HCT116 (cell line): Measurements from ENCODE around the gene ZMYM5. TPM values are rescaled to one million over a fixed set of nuclear protein-coding genes. Genes with fewer than 3 reads are reported as not detected.

ENCODE experiments used
- ATAC-seq: fragments of 200-7000 bp; cut with Tn5 transposase; 2 replicates; pipeline ENCODE4 v1.9.1; 2020; ENCODE audit warnings: mild to moderate bottlenecking, moderate library complexity
- BruUV-seq: library from RNA; stranded (reverse); fragments of 400-500 nt; replicated peaks from 2 replicates; lab custom pipeline; 2021; lab: Mats Ljungman, UMichigan
- CTCF ChIA-PET: fragments of 300-600 bp; sonication (Branson Sonifier 250); formaldehyde crosslinking; loops from one replicate; lab custom pipeline; 2021; ENCODE audit warnings: antibody characterized with exemption; lab: Charles Lee
- POLR2A ChIA-PET: fragments of 300-600, 350-600 bp; sonication (Branson Sonifier 250); formaldehyde crosslinking; loops from one replicate; lab custom pipeline; 2021; ENCODE audit warnings: antibody characterized with exemption; lab: Charles Lee
- RAD21 ChIA-PET, 2 experiments: fragments of 300-600 bp; sonication (Branson Sonifier 250); formaldehyde crosslinking; loops; one replicate each; lab custom pipeline; 2023; ENCODE audit warnings: low total read pairs in 2 of 2; ENCODE audit not compliant: uncharacterized antibody in 2 of 2, unreplicated experiment in 2 of 2, low non-redundant PET in 1 of 2; lab: Charles Lee
- DNase-seq: peaks from one replicate; pipeline ENCODE4 v3.0.0-alpha.2; 2010; ENCODE audit warnings: low read depth, low spot score
- H2AFZ ChIP-seq: fragments of 200-600 bp; shearing (Covaris generic), sonication (generic); 2 replicates; pipeline ENCODE4 v1.6.1; 2017; ENCODE audit warnings: low read depth, mixed run types, mixed read lengths, antibody characterized with exemption, low read length; ENCODE audit not compliant: poor library complexity, severe bottlenecking
- H3K27ac ChIP-seq: 2 replicates; pipeline ENCODE4 v1.5.1; 2012; ENCODE audit warnings: low read depth, low read length
- H3K27me3 ChIP-seq: fragments of 200-600 bp; sonication (generic); 2 replicates; pipeline ENCODE4 v1.6.1; 2016; ENCODE audit warnings: mixed run types, low read length, mixed read lengths; ENCODE audit not compliant: insufficient read depth
- H3K36me3 ChIP-seq, 2 experiments: fragments of 200-500 bp in 1 of 2; fragments of 200-600 bp in 1 of 2; sonication (Bioruptor generic) in 1 of 2; sonication (generic) in 1 of 2; 2 replicates each; pipeline versions ENCODE4 v1.5.1 to v1.6.1; 2014 to 2016; ENCODE audit warnings: low read length in 2 of 2, inconsistent platforms in 1 of 2, mixed read lengths in 1 of 2, mixed run types in 1 of 2; ENCODE audit not compliant: insufficient read depth in 2 of 2, control insufficient read depth in 1 of 2
- H3K4me1 ChIP-seq, 2 experiments: fragments of 200-600 bp in 1 of 2; sonication (generic) in 1 of 2; 2 replicates each; pipeline versions ENCODE4 v1.5.1 to v1.6.1; 2012 to 2017; ENCODE audit warnings: low read length in 2 of 2, inconsistent platforms in 1 of 2, mild to moderate bottlenecking in 1 of 2, mixed read lengths in 1 of 2, mixed run types in 1 of 2, moderate library complexity in 1 of 2; ENCODE audit not compliant: insufficient read depth in 2 of 2, control insufficient read depth in 1 of 2
- H3K4me2 ChIP-seq: fragments of 200-600 bp; sonication (generic); 2 replicates; pipeline ENCODE4 v1.6.1; 2017; ENCODE audit warnings: mixed run types, low read length, mixed read lengths
- H3K4me3 ChIP-seq, 2 experiments: fragments of 200-600 bp in 1 of 2; sonication (generic) in 1 of 2; replicated peaks in 1 of 2; 2 replicates each; pipeline ENCODE4 v1.5.1; 2011 to 2016; ENCODE audit warnings: low read length in 2 of 2, control low read depth in 1 of 2, low read depth in 1 of 2, mild to moderate bottlenecking in 1 of 2, mixed read lengths in 1 of 2, mixed run types in 1 of 2
- H3K79me2 ChIP-seq: fragments of 200-600 bp; sonication (generic); 2 replicates; pipeline ENCODE4 v1.6.1; 2017; ENCODE audit warnings: mild to moderate bottlenecking, mixed run types, low read length, moderate library complexity, mixed read lengths; ENCODE audit not compliant: insufficient read depth
- H3K9ac ChIP-seq: fragments of 200-600 bp; sonication (generic); 2 replicates; pipeline ENCODE4 v1.6.1; 2016; ENCODE audit warnings: low read length, mixed read lengths
- H3K9me2 ChIP-seq: fragments of 200-600 bp; sonication (generic), shearing (Covaris generic); 2 replicates; pipeline ENCODE4 v1.6.1; 2017; ENCODE audit warnings: mixed run types, mild to moderate bottlenecking, moderate library complexity; ENCODE audit not compliant: insufficient read depth
- H3K9me3 ChIP-seq, 2 experiments: fragments of 200-500 bp in 1 of 2; fragments of 200-600 bp in 1 of 2; sonication (Bioruptor generic) in 1 of 2; sonication (generic) in 1 of 2; 2 replicates each; pipeline ENCODE4 v1.6.1; 2014 to 2017; ENCODE audit warnings: low read length in 2 of 2, mixed read lengths in 2 of 2, inconsistent platforms in 1 of 2, low read depth in 1 of 2, mild to moderate bottlenecking in 1 of 2, mixed run types in 1 of 2, moderate library complexity in 1 of 2; ENCODE audit not compliant: control insufficient read depth in 1 of 2, insufficient read depth in 1 of 2
- H4K20me1 ChIP-seq: fragments of 200-600 bp; sonication (generic), shearing (Covaris generic); 2 replicates; pipeline ENCODE4 v1.6.1; 2017; ENCODE audit warnings: mixed run types, mild to moderate bottlenecking, moderate library complexity; ENCODE audit not compliant: insufficient read depth
- ATF3 ChIP-seq: IDR thresholded peaks from 2 replicates; pipeline ENCODE4 v1.6.1; 2012
- CBX3 ChIP-seq: IDR thresholded peaks from 2 replicates; pipeline ENCODE4 v1.6.1; 2012; ENCODE audit warnings: low read depth
- EGR1 ChIP-seq: IDR thresholded peaks from 2 replicates; pipeline ENCODE4 v1.6.1; 2012; ENCODE audit warnings: low read depth
- ELF1 ChIP-seq: IDR thresholded peaks from 2 replicates; pipeline ENCODE4 v1.6.1; 2012; ENCODE audit warnings: low read depth, borderline replicate concordance
- EZH2phosphoT487 ChIP-seq: fragments of 200-600 bp; IDR thresholded peaks from 2 replicates; pipeline ENCODE4 v1.6.1; 2018; ENCODE audit warnings: antibody characterized with exemption, borderline replicate concordance
- JUND ChIP-seq: IDR thresholded peaks from 2 replicates; pipeline ENCODE4 v1.6.1; 2012
- MAX ChIP-seq: IDR thresholded peaks from 2 replicates; pipeline ENCODE4 v1.6.1; 2012
- POLR2A ChIP-seq: IDR thresholded peaks from 2 replicates; pipeline ENCODE4 v1.7.0; 2011; ENCODE audit warnings: borderline replicate concordance; ENCODE audit not compliant: insufficient read depth, insufficient read length; ENCODE audit errors: extremely low read depth
- RAD21 ChIP-seq: IDR thresholded peaks from 2 replicates; pipeline ENCODE4 v1.6.1; 2012; ENCODE audit warnings: low read depth, mild to moderate bottlenecking
- SIN3A ChIP-seq: IDR thresholded peaks from 2 replicates; pipeline ENCODE4 v1.6.1; 2012; ENCODE audit warnings: low read depth
- SRF ChIP-seq: IDR thresholded peaks from 2 replicates; pipeline ENCODE4 v1.6.1; 2012; ENCODE audit warnings: low read depth
- TCF7L2 ChIP-seq: IDR thresholded peaks from 2 replicates; pipeline ENCODE4 v1.7.0; 2011; ENCODE audit warnings: borderline replicate concordance, inconsistent platforms; ENCODE audit not compliant: insufficient read depth, insufficient read length; ENCODE audit errors: extremely low read depth
- ZFX ChIP-seq: fragments of 450-650 bp; IDR thresholded peaks from 2 replicates; pipeline ENCODE4 v1.6.1; 2017
- ZNF274 ChIP-seq: fragments of 200-500 bp; sonication (Bioruptor generic); IDR thresholded peaks from 2 replicates; pipeline ENCODE4 v1.6.1; 2014; ENCODE audit warnings: mild to moderate bottlenecking, low read depth, low read length, inconsistent platforms
- intact Hi-C: fragments of 100-400 bp; cut with micrococcal nuclease; formaldehyde crosslinking; loops from 2 replicates; pipeline ENCODE4 v1.10.0; 2022
- total RNA-seq: library from RNA; stranded (reverse); gene quantifications from one replicate; pipeline ENCODE4 v1.2.1, GENCODE V29; 2021; ENCODE audit not compliant: unreplicated experiment
- TF ChIP-seq, protein P1 (sequence below), 3 experiments: fragments of 200-600 bp in 1 of 3; sonication (generic) in 1 of 3; IDR thresholded peaks in 2 of 3; conservative IDR thresholded peaks in 1 of 3; 2 replicates each; pipeline ENCODE4 v1.5.1; 2012 to 2017; ENCODE audit warnings: low read depth in 2 of 3, low read length in 2 of 3, antibody characterized with exemption in 1 of 3, borderline replicate concordance in 1 of 3, control low read depth in 1 of 3, mild to moderate bottlenecking in 1 of 3, mixed read lengths in 1 of 3, mixed run types in 1 of 3, moderate library complexity in 1 of 3; ENCODE audit not compliant: insufficient read depth in 1 of 3
- TF ChIP-seq, protein P2 (sequence below): IDR thresholded peaks from 2 replicates; pipeline ENCODE4 v1.6.1; 2012; ENCODE audit warnings: low read depth

The ZMYM5 gene
- total RNA-seq, 1 experiment from 2014 or later: 9.6 TPM

DNA sequence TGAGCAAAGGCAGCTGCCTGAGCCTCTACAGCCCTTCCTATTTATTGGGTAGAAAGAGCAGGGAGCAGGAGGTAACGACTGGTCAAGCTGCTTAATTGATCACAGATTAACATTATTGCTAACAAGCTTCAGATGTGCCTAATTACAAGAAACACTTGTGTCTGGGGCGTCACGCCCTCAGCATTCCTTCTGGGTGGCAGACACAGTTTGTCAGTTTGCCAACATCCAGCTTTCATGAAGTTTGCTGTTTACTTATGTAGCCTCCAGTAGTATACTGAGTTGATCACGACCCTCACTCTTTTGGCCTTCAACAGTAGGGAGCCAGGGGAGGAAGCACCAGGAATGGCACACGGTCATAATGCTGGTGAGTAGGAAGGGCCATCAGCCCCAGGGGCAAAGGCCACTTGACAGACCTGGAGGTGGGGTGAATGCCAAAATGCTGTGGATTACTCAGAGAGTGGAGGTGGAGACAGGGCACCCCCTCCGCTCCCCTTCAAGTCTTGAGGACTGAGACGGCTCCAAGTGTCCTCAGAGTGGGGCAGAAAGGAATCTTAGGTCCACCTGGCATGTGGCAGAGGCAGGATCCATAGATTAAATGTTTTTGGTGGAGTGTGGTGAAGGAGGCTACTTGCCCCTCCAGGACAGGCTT is 45.8 kb downstream of the ZMYM5 start:
- Histone ChIP-seq H3K9me3 (no peaks in the 10 kb centered on the region), H3K9me2 (no peaks in the 10 kb centered on the region), H3K79me2 (peaks cover 4% of the 10 kb centered on the region; the same call in 1 of the 2 replicates), H3K4me1 (peaks cover 32 to 46% of the 10 kb centered on the region in 2 experiments), H3K4me2 (peak overlapping the region; percentile 36; the same call in 1 of the 2 replicates), H3K9ac (no peak overlapping the region), H3K36me3 (no peaks in the 10 kb centered on the region; a peak in 1 of 4 replicates), H3K27ac (no peak overlapping the region), H4K20me1 (no peaks in the 10 kb centered on the region), H2AFZ (no peak overlapping the region), H3K27me3 (no peaks in the 10 kb centered on the region), H3K4me3 (no peak overlapping the region)
- TF ChIP-seq TCF7L2 (no peak), EZH2phosphoT487 (no peak), POLR2A (no peak), ZNF274 (no peak), ZFX (no peak), SIN3A (no peak), MAX (no peak), ELF1 (no peak), RAD21 (no peak), JUND (no peak), ATF3 (no peak), SRF (no peak), CBX3 (no peak), EGR1 (no peak)
- TF ChIP-seq, protein P1, sequence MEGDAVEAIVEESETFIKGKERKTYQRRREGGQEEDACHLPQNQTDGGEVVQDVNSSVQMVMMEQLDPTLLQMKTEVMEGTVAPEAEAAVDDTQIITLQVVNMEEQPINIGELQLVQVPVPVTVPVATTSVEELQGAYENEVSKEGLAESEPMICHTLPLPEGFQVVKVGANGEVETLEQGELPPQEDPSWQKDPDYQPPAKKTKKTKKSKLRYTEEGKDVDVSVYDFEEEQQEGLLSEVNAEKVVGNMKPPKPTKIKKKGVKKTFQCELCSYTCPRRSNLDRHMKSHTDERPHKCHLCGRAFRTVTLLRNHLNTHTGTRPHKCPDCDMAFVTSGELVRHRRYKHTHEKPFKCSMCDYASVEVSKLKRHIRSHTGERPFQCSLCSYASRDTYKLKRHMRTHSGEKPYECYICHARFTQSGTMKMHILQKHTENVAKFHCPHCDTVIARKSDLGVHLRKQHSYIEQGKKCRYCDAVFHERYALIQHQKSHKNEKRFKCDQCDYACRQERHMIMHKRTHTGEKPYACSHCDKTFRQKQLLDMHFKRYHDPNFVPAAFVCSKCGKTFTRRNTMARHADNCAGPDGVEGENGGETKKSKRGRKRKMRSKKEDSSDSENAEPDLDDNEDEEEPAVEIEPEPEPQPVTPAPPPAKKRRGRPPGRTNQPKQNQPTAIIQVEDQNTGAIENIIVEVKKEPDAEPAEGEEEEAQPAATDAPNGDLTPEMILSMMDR (IDR thresholded peaks at IDR 0.05 in 2 of 3, conservative IDR thresholded peaks at IDR 0.05 in 1 of 3; ENCODE audit: borderline replicate concordance in 1 of 3, insufficient read depth in 1 of 3, low read depth in 2 of 3, low read length in 2 of 3): no peak
- TF ChIP-seq, protein P2, sequence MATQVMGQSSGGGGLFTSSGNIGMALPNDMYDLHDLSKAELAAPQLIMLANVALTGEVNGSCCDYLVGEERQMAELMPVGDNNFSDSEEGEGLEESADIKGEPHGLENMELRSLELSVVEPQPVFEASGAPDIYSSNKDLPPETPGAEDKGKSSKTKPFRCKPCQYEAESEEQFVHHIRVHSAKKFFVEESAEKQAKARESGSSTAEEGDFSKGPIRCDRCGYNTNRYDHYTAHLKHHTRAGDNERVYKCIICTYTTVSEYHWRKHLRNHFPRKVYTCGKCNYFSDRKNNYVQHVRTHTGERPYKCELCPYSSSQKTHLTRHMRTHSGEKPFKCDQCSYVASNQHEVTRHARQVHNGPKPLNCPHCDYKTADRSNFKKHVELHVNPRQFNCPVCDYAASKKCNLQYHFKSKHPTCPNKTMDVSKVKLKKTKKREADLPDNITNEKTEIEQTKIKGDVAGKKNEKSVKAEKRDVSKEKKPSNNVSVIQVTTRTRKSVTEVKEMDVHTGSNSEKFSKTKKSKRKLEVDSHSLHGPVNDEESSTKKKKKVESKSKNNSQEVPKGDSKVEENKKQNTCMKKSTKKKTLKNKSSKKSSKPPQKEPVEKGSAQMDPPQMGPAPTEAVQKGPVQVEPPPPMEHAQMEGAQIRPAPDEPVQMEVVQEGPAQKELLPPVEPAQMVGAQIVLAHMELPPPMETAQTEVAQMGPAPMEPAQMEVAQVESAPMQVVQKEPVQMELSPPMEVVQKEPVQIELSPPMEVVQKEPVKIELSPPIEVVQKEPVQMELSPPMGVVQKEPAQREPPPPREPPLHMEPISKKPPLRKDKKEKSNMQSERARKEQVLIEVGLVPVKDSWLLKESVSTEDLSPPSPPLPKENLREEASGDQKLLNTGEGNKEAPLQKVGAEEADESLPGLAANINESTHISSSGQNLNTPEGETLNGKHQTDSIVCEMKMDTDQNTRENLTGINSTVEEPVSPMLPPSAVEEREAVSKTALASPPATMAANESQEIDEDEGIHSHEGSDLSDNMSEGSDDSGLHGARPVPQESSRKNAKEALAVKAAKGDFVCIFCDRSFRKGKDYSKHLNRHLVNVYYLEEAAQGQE: no peak
- RAD21 ChIA-PET: no interaction called here
- CTCF ChIA-PET: interaction anchor here (0.7 to 1.7 kb wide), 13 partner anchors 10 to 230 kb away, joined by 3 to 10 read pairs (median 3); no protein-coding TSS in a partner anchor
- intact Hi-C loops: no loop called here
- ATAC-seq: no peak
- BruUV-seq: no TSS peak
- POLR2A ChIA-PET: no interaction called here
- DNase-seq: no peak
